GM21723 (cell line): Measurements from ENCODE around the gene RAI2.

Experiments
- ATAC-seq: cut with Tn5 transposase; IDR thresholded peaks from one replicate; pipeline ENCODE4 v1.9.1; 2021; ENCODE audit warnings: mild to moderate bottlenecking, moderate library complexity; ENCODE audit not compliant: unreplicated experiment

RAI2 gene

DNA sequence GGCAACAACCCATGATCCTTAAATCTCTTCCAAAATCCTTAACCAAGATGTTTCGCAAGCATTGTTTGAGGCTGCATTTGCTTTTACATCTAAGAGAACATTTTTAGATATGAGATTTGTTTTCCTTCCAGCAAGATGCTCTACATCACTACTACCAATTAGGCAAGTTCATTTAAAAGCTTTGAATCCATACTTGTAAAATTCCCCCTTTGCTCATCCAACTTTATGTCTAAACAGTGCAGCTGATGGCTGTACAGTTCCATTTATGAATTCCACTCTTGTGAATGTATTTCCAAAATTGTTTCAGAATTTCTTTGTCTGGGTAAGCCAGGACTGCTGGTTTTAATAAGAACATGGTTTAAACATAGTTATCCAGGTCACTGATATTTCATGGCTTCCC is 31.5 kb downstream of the RAI2 start:
- no peak for ATAC-seq

DNA sequence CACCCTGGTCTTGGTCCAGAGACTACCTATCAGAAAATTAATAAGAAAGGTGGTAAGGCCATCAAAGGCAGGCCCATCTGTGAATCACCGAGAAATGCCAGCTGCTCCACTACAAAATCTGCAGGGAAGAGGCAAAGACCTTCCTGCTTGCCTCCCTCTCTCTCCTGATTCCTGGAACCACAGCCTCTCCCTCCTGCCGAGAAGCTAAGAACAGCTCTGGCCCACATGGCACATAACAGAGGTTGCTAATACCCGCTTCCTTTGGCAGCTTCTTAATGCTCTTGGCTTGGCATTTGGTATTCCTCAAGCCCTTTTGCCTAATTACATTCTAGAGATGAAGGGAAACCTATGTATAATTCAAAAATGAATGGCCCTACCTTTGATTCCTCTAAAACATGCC is 32.9 kb downstream of the RAI2 start:
- no peak for ATAC-seq

DNA sequence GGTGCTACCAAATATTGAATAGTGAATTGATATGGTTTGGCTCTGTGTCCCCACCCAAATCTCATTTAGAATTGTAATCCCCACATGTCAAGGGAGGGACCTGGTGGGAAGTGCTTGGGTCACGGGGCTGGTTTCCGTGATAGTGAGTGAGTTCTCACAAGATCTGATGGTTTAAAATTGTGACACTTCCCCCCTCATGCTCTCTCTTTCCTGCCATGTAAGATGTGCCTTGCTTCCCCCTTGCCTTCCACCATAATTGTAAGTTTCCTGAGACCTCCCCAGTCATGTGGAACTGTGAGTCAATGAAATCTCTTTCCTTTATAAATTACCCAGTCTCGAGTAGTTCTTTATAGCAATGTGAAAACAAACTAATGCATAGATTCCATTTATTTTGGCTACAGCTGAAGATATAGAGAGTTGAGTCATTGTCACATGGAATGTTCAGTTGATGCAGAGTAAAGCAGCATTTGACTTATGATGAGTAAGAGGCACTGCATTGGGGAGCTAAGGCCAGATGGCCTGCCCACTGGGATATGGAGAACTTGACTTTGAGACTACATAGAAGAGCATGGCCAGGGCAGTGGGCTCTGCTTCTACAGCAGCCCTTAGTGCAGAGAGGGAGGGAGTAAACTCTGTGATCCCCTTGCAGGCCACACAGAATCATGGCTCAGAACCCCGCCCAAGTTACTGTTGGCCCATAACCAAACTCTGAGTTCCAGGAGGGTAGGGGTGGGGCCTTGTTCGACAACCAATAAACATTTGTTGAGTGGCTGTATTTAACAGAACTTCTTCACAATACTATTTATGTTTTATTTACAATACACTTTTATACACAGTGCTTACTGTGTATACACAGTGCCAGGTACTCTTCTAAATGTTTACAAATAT is 34.2 kb downstream of the RAI2 start:
- no peak for ATAC-seq

DNA sequence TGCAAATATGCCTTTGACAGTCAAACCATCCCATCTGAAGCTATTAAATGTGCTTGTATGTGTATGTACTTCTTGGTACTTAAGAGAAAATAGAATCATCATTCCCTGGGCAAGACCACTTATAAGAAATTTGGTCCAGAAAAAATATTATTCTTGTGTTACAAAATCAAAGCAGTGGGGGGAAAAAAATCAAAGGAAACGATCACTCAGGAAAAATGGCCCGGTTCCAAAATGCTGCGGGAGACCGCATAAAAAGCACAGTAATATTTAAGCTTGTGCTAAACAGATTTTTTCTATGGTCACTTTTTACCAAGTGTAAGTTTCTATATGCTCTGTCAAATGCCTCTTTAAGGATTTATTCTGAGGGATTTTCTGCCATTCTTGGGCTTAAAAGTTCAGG is 36.1 kb downstream of the RAI2 start:
- no peak for ATAC-seq

DNA sequence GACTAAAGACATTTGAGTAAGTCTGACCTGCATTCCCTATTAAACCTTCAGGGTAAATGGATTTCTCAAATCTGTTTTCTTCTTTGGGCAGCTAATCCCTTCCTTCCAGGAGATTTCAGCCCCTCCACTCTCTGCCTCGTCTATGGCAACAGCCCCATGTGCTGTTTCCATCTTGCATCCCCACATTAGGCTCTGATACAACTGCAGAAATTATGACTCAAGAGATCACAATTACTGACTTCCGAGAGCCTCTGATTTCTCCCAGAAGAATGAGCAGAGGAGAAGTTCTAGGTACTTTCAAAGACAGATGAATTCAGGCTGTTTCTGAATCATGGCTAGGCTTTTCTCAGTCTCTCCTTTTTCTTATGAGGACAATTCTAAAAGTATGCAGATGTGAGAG is 38.7 kb downstream of the RAI2 start:
- no peak for ATAC-seq

DNA sequence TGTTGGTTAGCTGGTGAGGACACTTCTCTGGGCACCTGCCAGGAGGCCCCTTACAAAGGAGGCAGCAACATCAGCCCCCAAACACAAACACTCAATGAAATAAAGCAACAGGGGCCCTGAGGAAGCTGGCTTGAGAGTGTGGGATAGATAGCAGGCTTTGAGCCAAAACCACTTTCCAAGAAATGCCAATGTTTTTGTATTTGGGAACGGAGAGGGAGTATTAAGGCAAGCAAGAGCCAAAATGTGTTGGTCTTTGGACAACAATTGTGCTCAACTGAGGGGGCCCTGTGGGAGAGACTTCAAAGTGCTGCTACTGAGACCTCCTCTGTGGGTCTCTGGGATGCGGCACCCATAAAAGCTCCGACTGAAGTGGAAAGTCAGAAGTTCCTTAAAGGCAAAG is 41.0 kb downstream of the RAI2 start:
- ATAC-seq = no peak

DNA sequence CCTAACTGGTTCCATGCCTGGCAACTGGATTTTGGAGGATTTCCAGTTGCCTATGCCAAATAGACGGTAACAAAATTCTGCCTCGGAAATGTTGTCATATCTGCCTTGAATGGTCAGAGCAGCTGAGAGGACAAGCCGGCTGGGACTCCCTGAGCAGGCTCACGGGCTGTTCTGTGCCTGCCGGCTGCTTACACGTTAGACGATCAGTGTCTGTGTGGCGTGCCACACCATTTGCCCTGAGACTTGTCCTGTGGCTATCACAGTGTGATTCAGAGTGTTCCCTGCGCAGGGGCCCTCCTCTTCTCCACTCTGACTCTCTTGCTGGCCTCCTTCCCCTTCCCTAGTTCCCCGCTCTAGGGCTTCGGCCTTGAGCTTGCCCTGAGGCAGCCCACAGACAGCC is 42.4 kb downstream of the RAI2 start:
- ATAC-seq = no peak

DNA sequence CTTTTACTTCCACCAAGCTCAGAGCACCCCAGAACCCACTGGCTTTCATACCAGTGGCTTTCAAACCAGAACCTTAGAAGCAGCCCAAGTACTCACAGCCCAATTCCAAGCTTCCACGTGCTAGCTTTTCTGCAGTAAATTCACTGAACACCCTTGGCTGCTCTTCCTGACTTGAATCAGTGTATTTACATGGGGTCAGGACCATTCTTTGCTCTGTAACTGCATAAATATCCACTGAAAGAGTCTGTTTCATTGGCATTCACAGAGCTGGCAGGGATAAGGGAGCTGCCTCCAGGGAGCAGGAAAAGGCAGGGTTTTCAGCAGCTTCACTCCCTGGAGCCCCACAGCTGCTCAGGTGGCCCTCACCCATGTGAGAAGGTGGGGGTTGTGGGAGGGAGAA is 43.8 kb downstream of the RAI2 start:
- no peak for ATAC-seq

DNA sequence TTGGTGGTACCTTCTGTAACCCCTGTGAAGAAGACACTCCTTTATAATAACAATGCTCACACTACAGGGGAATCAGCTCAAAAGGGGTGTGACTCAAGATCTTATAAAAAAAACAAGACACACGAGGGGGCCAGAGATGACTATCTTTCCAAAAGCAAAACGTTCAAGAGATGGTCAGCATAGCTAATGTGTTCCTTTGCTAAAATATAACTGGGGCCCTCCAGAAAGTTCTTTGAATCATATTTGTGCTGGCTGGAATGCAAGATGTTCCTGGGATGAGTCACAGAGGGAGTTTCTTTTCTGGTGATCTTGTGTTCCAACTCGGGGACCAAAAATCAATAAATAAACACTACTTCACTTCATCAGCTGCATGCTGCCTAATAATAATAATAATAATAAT is 46.5 kb downstream of the RAI2 start:
- ATAC-seq = no peak

DNA sequence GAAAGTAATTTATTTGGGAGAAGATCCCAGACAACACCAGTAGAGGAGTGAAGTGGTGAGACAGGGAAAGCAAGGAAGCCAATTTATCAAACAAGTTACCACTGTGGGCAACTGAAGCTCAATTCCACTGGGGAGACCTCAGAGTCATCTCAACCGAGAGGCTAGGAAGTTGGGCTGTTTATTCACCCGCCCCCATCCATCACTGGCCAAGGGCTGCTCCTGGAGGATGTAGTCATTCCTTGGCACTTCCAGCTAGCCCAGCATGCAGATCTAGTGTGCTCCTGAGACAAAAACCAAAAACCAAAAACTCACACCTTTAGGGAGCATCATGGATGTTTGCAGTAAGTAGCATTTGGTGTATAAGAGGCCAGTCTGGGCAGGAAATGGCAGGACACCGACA is 47.0 kb downstream of the RAI2 start:
- no peak for ATAC-seq

DNA sequence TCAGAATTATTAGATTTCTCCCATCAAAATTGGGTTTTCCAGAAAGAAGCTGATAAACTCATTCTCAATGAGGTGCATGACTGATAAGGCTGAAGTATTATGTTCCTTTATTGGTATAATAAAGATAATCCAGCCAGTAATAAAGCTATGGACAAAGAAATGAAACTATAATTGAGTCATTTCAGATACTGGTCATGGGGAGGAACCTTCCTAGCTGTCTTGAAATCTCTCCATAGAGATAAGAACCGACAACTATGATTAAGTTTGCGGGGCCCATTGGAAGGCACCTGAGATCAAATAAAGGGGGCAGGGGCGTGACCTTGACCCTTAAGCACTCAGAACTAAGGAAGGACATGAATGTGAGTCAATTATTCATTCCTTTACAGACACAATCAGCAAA is 47.8 kb downstream of the RAI2 start:
- ATAC-seq = no peak

DNA sequence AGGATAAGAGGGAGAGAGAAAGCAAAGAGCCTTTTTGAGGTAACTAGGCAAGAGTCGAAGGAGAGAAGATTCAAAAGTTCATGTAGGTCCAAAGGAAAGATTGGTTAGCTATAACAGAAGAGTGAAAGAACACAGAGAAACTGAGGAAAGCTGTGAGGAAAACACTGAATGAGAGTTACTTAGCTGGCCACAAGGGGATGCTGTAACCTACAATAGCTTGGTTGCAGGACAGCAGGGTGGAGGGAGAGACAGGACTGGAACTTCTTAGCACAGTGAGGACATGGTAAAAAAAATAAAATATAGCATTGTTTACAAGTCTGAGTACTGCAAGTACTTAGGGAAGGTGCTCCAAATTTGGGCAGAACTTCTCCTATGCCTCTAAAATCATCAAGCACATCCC is 48.3 kb downstream of the RAI2 start:
- ATAC-seq = no peak

DNA sequence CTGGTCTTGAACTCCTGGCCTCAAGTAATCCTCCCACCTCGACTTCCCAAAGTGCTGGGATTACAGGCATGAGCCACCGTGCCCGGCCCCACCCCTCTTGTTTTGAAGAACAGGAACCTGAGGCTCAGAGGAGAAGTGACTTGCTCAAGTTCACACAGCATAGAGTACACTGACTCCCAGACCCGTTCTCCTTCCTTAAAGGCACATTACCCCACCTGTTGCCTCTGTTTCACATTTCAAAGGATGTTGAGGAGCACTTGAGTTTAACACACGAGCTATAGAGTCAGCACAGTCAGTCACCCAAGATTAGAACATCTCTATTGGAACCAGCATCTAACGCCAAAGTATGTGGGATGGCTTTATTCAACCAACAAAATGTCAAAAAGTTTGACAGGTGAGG is 51.1 kb downstream of the RAI2 start:
- ATAC-seq = no peak

DNA sequence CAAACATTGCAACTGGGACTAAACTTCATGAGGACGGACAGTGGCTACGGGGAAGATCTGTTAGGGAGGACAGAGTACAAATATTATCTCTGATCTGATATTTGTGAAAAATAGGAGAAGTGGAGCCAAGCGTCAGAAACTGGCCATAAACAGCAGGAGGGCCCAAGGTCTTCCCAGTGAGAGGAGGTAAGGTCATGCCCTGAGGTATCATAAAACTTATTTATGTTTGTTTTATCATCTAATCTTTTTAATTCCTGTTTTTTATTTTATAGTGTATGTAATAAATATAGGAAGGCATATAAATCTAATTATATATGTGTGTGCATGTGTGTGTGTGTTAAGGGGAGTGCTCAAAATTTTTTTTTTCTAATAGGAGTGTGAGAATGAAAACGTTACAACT is 51.8 kb downstream of the RAI2 start:
- ATAC-seq = no peak

DNA sequence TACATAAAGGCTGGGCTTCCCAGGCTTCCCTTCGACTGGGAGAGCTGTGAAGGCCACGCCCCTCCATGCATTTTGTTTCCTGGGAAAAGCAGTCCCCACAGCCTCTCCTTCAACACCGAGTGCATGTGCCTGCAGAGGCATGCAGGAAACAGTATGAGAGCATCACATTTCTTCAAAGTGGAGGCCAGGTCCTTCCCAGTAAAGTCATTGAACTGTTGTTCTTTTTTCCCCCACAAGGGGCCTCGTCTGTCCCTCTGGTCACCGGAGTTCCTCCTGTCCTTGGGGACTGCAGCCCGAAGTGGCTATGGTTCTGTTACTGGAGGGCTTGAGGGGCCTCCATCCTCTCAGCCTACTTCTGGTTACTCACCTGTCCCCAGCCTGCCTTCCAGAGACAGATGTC is 56.0 kb downstream of the RAI2 start:
- no peak for ATAC-seq

DNA sequence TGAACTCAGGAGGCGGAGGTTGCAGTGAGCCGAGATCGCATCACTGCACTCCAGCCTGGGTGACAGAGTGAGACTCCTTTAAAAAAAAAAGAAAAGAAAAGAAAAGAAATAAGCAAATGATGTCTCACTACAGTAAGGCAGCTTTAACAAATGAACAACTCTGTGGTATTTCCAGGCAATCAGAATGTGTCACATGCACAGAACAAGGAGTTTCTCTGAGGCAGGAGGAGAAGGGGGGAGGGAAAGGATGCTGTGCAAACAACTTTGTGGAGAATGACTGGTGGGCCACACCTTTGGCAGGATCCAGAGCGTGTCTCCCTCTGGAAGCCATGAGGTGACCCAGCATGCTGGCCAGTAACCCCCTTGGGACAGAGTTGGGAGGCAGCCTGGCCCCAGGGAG is 57.6 kb downstream of the RAI2 start:
- ATAC-seq = no peak

DNA sequence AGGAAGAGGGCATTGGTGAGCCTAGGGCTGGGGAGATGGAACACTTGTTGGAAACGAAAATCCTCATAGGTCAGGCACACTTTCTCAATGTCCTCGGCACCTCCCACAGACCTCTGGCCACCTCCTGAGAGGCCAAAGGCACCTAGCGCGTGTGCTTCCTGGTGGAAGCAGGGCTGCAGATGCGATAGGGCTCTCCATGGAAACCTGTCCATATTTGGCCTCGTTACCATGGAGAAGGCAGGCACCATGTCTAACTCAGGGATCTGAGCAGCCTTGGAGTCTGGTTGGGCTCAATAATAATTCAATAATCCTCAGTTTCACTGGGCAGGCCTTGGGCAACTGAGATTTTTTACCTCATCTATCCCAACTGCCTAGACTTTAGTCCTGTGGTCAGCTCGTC is 58.3 kb downstream of the RAI2 start:
- ATAC-seq = no peak

DNA sequence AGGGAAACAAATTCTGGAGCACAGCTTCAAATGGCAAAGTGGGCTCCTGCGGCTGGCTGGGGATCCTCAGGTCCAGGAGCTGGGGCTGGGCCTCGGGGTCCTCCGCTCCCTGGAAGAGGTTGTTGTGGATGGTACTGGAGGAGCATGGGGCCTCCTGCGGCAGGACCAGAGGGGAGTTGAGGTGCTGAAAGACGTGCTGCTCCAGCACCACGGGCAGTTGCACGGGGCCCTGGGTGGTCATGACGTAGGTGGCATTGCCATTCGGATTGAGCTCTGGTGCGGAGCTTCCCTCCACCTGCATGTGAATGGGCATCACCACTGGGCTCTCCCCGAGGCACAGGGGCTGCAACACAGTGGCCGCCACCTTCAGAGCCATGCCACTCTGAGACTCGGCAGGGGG is 59.7 kb downstream of the RAI2 start:
- no peak for ATAC-seq

DNA sequence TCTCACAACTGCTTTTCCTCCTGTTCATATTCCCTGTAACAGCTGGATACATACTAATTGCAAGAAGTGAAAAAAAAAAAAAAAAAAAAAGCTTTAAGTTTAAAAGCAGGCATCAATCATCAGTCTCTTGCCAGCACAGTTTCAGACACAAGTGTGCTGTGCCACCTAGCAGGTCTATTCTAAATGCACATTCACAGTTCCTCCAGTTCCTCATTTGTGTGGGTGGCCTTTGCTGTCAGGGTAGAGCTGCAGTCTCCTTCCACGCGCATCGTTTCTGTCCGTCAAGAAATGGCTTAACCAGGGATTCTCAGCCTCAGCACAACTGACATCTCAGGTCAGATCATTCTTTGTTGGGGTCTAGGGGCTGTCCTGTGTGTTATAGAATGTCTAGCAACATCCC is 62.2 kb downstream of the RAI2 start:
- no peak for ATAC-seq

DNA sequence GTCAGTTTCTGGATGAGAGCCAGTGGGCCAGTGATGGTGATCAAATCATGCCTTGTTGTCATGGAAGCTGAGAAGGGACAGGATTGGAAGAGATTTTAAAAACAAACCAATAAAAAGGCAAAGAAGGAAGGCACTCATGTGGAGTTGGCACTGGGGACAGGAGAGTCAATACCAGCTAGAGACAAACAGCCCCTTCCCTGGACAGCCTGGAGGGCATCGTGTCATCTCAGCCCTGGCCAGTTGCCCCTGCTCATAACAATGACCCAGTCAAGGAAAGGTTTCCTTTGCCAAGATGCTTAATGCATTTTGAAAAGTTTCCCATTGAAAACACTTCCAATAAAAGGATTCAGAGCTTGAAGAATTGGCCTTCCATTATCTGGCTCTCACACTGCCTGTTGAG is 68.3 kb downstream of the RAI2 start:
- ATAC-seq = no peak

DNA sequence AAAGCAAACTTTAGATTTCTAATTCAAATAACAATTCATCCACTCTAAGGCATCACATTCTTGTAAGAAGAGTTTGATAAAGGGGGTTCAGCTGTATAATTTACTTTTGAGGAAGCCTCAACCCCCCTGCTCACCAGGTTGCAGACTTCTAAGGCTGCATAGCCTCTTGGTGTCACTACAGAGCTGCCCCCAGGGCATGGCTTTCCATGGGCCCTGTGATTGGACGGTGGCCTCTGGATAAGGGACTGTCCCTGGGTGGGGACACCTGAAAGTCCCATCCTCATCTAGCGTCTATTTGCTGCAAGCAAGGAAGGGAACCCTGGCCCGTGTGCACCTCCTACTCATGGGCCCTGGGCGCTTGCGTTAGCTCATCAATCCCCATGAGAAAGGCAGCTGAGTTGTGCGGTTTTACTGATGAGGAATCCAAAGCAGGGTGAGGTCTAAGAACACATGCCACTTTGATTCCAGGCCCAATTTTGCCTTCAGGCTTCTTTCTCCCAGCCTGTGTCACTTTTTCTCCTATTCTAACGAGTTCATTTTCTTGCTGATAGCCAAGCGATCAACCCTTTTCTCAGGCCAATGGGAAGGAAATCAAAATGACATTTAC is 72.0 kb downstream of the RAI2 start:
- ATAC-seq = no peak

DNA sequence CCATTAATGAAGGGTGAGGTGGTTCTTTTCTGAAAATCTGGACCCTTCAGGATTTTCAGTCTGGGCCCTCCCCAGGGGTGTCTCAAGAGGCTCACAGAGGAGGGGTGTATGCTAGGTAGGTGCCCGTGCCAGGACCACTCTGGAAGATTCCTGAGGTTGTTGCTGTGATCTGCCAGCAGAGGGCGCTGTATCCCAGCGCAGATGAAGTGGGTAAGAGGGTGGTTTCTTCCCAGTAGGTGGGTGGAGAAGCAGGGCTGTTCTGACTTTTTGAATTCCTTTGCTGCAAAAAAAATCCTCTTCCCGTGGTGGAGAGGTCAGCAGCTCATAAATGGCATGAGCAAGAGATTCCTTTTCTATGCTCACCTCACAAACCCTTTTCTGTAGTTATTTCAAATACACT is 72.7 kb downstream of the RAI2 start:
- no peak for ATAC-seq

DNA sequence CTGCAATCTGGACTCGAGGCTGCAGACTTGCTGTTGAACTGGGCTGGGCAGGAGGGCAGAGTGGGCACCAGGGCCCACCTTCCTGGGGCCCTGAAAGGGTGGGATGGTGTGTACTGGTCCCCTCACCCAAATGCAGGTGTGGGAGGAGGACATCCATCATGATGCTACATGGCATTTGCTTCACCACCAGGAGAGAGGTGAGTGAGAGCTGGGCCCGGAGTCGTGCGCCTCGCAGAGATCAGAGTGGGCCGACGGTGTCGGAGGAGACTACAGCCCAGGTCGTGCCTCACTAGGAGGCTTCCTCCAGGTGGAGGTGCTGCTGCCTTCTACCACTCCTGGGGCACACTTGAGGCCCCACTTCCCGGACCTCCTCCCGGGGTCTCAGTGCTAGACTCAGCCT is 73.5 kb downstream of the RAI2 start:
- ATAC-seq = no peak
